Right ventricle myocardium superior (tissue), 1 donor: ENCODE results near the gene GTPBP8. TPM values are rescaled to one million over a fixed set of nuclear protein-coding genes. Genes with fewer than 3 reads are reported as not detected.
"Not testable (repeated sequence)": the region's sequence is repeated elsewhere in the genome, so short reads cannot be mapped to it uniquely, and the experiment has no call there.

ENCODE experiments used
- ATAC-seq: fragments of 200-7000 bp; cut with Tn5 transposase; one replicate; pipeline ENCODE4 v1.9.1; 2020; ENCODE audit warnings: mild to moderate bottlenecking; ENCODE audit not compliant: poor library complexity
- DNase-seq: peaks from one replicate; pipeline ENCODE4 v3.0.0-alpha.2; 2020
- intact Hi-C: fragments of 100-400 bp; cut with DNase I; formaldehyde crosslinking; loops from one replicate; pipeline ENCODE4 v1.11.2; 2022
- total RNA-seq: library from RNA; stranded (reverse); fragmentation: NEBNext Ultra II Directional; extraction: Animal tissue kit (Norgen Biotek cat#: 25700); gene quantifications from one replicate; pipeline ENCODE4 v1.2.1, GENCODE V29; 2021
- donor health status: DM: no; HTN: yes; CAD: no; lungs with severe emphysema.

Gene GTPBP8
- total RNA-seq, 1 donor from 2014 or later = 28.4 TPM

GRCh38 chr3:113043686-113044085 is 52.9 kb downstream of the GTPBP8 start:
- DNase-seq = no peak
- ATAC-seq = no peak
- intact Hi-C loops = no loop called here

GRCh38 chr3:113046186-113046965 is 55.6 kb downstream of the GTPBP8 start:
- intact Hi-C loops, ATAC-seq, DNase-seq: not testable (repeated sequence)

GRCh38 chr3:113051302-113051711 is 60.5 kb downstream of the GTPBP8 start:
- intact Hi-C loops = no loop called here
- ATAC-seq (peak; percentile 99), DNase-seq (peak; percentile 77)

Other genes starting within 250 kb of the GTPBP8 start
- gene CD200R1L, start 144.1 kb upstream of the GTPBP8 start, total RNA-seq = not detected
- 0.75 TPM for gene CD200R1, start 15.9 kb upstream of the GTPBP8 start, total RNA-seq
- 7.4 TPM for gene BOC, start 220.6 kb downstream of the GTPBP8 start, total RNA-seq